Hindlimb muscle (tissue), 1 donor: Measurements from ENCODE around the gene ACP7. TPM values are rescaled to one million over a fixed set of nuclear protein-coding genes. Genes with fewer than 3 reads are reported as not detected.
"Not testable (repeated sequence)": the region's sequence is repeated elsewhere in the genome, so short reads cannot be mapped to it uniquely, and the experiment has no call there.

ENCODE experiments used
- DNase-seq: peaks from one replicate; pipeline ENCODE4 v3.0.0-alpha.2; 2013
- polyA plus RNA-seq: library from polyadenylated mRNA; unstranded; fragments of 120-200 nt; gene quantifications from one replicate; pipeline ENCODE4 v1.2.1, GENCODE V29; 2013; ENCODE audit not compliant: insufficient read length

The ACP7 gene
- polyA plus RNA-seq, 1 donor = 0.14 TPM

- no peak for DNase-seq
These were observed 5.5 kb upstream of the ACP7 start for GRCh38 chr19:39078436-39079200.

GRCh38 chr19:39080431-39080830 is 3.7 kb upstream of the ACP7 start:
- DNase-seq = no peak

- no peak for DNase-seq
These were observed 2.0 kb upstream of the ACP7 start for GRCh38 chr19:39082167-39082566.

- DNase-seq = no peak
These were observed 1.2 kb upstream of the ACP7 start for GRCh38 chr19:39082745-39083598.

GRCh38 chr19:39083599-39083982 is 577 bp upstream of the ACP7 start:
- DNase-seq = no peak

- no peak for DNase-seq
These were observed 538 bp downstream of the ACP7 start for GRCh38 chr19:39084732-39085080.

- DNase-seq = no peak
These were observed 1.2 kb downstream of the ACP7 start for GRCh38 chr19:39085392-39085791.

- DNase-seq = no peak
These were observed 2.2 kb downstream of the ACP7 start for GRCh38 chr19:39086386-39086785.

- DNase-seq = no peak
These were observed 3.9 kb downstream of the ACP7 start for GRCh38 chr19:39087907-39088686.

GRCh38 chr19:39090016-39090415 is 5.8 kb downstream of the ACP7 start:
- not testable (repeated sequence) for DNase-seq

- DNase-seq = no peak
These were observed 6.7 kb downstream of the ACP7 start for GRCh38 chr19:39090881-39091280.

GRCh38 chr19:39095799-39096540 is 11.8 kb downstream of the ACP7 start:
- not testable (repeated sequence) for DNase-seq

GRCh38 chr19:39097299-39097698 is 13.1 kb downstream of the ACP7 start:
- DNase-seq = no peak

- DNase-seq = no peak
These were observed 13.6 kb downstream of the ACP7 start for GRCh38 chr19:39097721-39098120.

GRCh38 chr19:39098365-39099269 is 14.4 kb downstream of the ACP7 start:
- no peak for DNase-seq

GRCh38 chr19:39099341-39099740 is 15.2 kb downstream of the ACP7 start:
- DNase-seq = no peak

GRCh38 chr19:39100500-39101166 is 16.5 kb downstream of the ACP7 start:
- DNase-seq = no peak

- no peak for DNase-seq
These were observed 19.0 kb downstream of the ACP7 start for GRCh38 chr19:39103151-39103550.

- DNase-seq = no peak
These were observed 20.0 kb downstream of the ACP7 start for GRCh38 chr19:39104186-39104596.

- DNase-seq = no peak
These were observed 22.0 kb downstream of the ACP7 start for GRCh38 chr19:39106194-39106593.

- DNase-seq = no peak
These were observed 25.5 kb downstream of the ACP7 start for GRCh38 chr19:39109641-39110040.
